ENCODE results near the gene TMEM120B. TPM values are rescaled to one million over a fixed set of nuclear protein-coding genes. Genes with fewer than 3 reads are reported as not detected.

TMEM120B gene
- total RNA-seq, 1 donor from 2014 or later: 14.1 TPM

DNA sequence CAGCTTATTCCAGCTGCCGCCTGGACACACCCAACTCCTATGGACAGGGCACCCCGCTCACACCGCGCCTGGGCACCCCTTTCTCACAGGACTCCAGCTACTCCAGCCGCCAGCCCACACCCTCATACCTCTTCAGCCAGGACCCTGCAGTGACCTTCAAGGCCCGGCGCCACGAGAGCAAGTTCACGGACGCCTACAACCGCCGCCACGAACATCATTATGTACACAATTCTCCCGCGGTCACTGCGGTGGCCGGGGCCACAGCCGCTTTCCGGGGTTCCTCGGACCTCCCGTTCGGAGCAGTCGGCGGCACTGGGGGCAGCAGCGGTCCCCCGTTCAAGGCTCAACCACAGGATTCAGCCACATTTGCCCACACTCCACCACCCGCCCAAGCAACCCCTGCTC, 97.2 kb downstream of the TMEM120B start:
- Mint-ChIP-seq H3K4me3 (ENCODE audit: low read depth) (peak overlapping the region; percentile 8), H3K27me3 (ENCODE audit: low read depth) (no peaks in the 10 kb centered on the region), H3K27ac (no peak overlapping the region), H3K9me3 (no peaks in the 10 kb centered on the region), H3K36me3 (ENCODE audit: low read depth) (peaks cover 63% of the 10 kb centered on the region), H3K4me1 (ENCODE audit: low read depth) (peaks cover 37% of the 10 kb centered on the region)
- DNase-seq (ENCODE audit: low spot score): no peak
- intact Hi-C loops (cut with micrococcal nuclease): loop anchor here (5.0 to 10.0 kb wide), 3 partner anchors 32 to 695 kb away; partner anchors contain the start of gene ZCCHC8

DNA sequence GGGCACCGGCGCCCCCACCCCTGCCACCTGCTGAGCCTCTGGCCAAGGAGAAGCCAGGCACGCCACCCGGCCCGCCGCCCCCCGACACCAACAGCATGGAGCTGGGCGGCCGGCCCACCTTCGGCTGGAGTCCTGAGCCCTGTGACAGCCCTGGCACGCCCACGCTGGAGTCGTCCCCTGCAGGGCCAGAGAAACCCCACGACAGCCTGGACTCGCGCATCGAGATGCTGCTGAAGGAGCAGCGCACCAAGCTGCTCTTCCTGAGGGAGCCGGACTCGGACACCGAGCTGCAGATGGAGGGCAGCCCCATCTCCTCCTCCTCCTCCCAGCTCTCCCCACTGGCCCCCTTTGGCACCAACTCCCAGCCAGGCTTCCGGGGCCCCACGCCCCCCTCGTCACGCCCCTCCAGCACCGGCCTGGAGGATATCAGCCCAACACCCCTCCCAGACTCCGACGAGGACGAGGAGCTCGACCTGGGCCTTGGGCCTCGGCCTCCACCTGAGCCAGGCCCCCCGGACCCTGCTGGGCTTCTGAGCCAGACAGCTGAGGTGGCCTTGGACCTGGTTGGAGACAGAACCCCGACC, 97.8 kb downstream of the TMEM120B start:
- peak overlapping the region; percentile 71 for H3K4me3 Mint-ChIP-seq (ENCODE audit: low read depth)
- H3K36me3 Mint-ChIP-seq (ENCODE audit: low read depth): peaks cover 69% of the 10 kb centered on the region
- no peaks in the 10 kb centered on the region for H3K27me3 Mint-ChIP-seq (ENCODE audit: low read depth)
- intact Hi-C loops (cut with micrococcal nuclease): loop anchor here (5.0 kb wide), 1 partner anchor 33 kb away; no protein-coding TSS in a partner anchor
- no peak overlapping the region for H3K27ac Mint-ChIP-seq
- no peaks in the 10 kb centered on the region for H3K9me3 Mint-ChIP-seq
- H3K4me1 Mint-ChIP-seq (ENCODE audit: low read depth): peaks cover 38% of the 10 kb centered on the region
- DNase-seq (ENCODE audit: low spot score): no peak

DNA sequence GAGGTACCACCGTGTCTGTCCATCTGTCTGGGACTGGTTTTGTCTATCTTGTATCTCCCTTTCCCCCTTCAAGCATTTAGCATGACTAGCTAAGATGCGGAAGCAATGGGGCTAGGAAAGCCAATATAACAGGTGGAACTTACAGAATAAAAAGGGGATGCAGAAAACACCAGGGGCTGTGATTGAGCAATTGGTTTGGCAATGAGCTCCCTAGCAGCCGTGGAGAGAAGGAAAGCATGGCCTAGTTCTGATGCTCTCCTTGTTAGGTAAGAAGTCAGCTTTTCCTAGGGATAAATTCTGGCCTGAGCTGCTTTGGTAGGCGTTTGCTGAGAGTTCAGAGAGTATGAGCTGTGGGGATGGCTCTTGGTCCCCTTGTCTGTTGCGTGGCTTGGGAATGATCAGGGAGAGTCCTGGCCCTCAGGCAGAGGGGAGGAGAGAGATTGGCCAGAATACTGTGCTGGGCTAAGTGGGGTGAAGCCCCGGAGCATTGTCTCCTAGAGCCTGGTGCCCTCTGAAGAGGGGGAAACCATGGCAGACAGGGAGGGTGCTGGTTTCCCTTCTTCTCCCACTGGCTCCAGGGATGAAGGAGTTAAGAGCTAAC, 98.4 kb downstream of the TMEM120B start:
- peaks cover 68% of the 10 kb centered on the region for H3K36me3 Mint-ChIP-seq (ENCODE audit: low read depth)
- H3K4me3 Mint-ChIP-seq (ENCODE audit: low read depth): peak overlapping the region; percentile 71
- no peaks in the 10 kb centered on the region for H3K9me3 Mint-ChIP-seq
- intact Hi-C loops (cut with micrococcal nuclease): loop anchor here (1.0 to 5.0 kb wide), 2 partner anchors 16 to 34 kb away; no protein-coding TSS in a partner anchor
- H3K4me1 Mint-ChIP-seq (ENCODE audit: low read depth): peaks cover 36% of the 10 kb centered on the region
- no peaks in the 10 kb centered on the region for H3K27me3 Mint-ChIP-seq (ENCODE audit: low read depth)
- DNase-seq (ENCODE audit: low spot score): no peak
- peak overlapping the region; percentile 24 for H3K27ac Mint-ChIP-seq

DNA sequence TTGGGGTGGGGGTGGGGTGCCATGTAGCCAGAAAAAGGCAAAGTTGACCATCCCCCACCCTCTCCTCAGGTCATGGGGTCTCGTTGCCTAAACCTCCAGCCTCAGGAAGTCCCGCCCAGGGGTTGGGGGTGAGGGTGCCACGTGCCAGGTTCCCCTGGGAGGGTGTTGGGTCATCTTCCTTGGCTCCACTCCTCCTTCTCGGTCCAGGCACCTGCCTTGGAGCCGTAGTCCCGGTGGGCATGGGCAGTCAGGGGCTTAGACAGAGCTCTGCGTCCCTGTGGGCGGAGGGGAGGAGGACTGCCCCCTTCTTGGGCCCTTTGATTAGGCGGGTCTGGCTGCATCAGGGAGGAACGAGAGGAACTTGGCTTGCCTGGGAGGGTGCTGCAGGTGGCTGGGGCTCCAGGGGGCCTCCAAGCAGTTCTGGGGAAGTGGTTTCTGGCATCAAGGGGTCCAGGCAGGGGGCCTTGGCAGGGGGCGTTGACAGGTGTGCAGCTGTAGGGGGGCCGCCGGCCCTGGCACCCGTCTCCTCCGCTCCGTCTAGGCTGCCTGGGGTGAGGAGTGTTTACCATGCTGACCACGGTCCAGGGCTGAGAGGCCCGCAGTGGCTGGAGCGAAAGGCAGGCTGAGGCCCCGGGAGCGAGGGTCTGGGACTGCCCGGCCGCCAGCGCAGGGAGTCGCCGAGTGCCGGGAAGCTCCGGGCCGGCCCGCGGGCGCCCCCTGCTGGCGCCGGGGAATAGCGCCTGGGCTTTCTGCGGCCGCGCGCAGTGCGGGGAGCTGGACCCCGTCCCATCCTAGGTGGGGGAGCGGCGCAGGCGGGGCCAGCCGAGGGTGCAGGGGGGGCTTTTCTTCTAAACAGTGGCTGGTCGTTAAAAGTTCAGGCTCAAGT, 99.1 kb downstream of the TMEM120B start:
- Mint-ChIP-seq H3K27ac (no peak overlapping the region), H3K27me3 (ENCODE audit: low read depth) (no peaks in the 10 kb centered on the region), H3K4me1 (ENCODE audit: low read depth) (peaks cover 31% of the 10 kb centered on the region), H3K4me3 (ENCODE audit: low read depth) (peak overlapping the region; percentile 71), H3K9me3 (no peaks in the 10 kb centered on the region), H3K36me3 (ENCODE audit: low read depth) (peaks cover 67% of the 10 kb centered on the region)
- intact Hi-C loops (cut with micrococcal nuclease): loop anchor here (1.0 to 5.0 kb wide), 3 partner anchors 7 to 34 kb away; partner anchors contain the start of gene SETD1B
- DNase-seq (ENCODE audit: low spot score): peak; percentile 62

DNA sequence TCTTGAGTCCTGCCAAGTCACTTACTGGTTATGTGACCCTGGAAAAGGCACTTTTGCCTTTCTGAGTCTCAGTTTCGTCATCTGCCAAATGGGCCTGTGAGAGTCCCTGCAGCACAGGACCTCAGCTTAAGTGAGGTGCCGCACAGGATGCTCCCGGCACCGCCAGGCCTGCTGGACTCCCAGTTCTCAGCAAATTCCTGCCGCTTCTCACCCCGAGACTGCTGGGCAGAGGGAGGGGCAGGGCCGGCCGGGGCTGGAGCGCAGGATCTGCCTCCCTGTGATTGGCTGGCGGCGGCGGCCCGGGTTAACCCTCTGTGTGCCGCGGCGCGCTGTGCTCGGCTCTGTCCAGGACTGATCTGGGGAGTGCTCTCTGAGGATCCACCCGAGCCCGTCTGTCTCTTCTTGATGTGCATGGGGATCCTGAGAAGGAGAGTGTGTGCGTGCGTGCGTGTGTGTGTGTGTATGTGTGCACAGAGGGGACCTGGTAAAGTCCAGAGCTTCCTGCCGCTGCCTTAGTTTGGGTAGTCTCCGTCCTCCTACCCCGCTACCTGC, 99.8 kb downstream of the TMEM120B start:
- intact Hi-C loops (cut with micrococcal nuclease): loop anchor here (1.0 to 5.0 kb wide), 2 partner anchors 8 to 35 kb away; partner anchors contain the start of gene SETD1B
- H3K27ac Mint-ChIP-seq: no peak overlapping the region
- H3K4me3 Mint-ChIP-seq (ENCODE audit: low read depth): peak overlapping the region; percentile 71
- no peaks in the 10 kb centered on the region for H3K27me3 Mint-ChIP-seq (ENCODE audit: low read depth)
- peaks cover 31% of the 10 kb centered on the region for H3K4me1 Mint-ChIP-seq (ENCODE audit: low read depth)
- DNase-seq (ENCODE audit: low spot score): no peak
- H3K36me3 Mint-ChIP-seq (ENCODE audit: low read depth): peaks cover 71% of the 10 kb centered on the region
- H3K9me3 Mint-ChIP-seq: no peaks in the 10 kb centered on the region

DNA sequence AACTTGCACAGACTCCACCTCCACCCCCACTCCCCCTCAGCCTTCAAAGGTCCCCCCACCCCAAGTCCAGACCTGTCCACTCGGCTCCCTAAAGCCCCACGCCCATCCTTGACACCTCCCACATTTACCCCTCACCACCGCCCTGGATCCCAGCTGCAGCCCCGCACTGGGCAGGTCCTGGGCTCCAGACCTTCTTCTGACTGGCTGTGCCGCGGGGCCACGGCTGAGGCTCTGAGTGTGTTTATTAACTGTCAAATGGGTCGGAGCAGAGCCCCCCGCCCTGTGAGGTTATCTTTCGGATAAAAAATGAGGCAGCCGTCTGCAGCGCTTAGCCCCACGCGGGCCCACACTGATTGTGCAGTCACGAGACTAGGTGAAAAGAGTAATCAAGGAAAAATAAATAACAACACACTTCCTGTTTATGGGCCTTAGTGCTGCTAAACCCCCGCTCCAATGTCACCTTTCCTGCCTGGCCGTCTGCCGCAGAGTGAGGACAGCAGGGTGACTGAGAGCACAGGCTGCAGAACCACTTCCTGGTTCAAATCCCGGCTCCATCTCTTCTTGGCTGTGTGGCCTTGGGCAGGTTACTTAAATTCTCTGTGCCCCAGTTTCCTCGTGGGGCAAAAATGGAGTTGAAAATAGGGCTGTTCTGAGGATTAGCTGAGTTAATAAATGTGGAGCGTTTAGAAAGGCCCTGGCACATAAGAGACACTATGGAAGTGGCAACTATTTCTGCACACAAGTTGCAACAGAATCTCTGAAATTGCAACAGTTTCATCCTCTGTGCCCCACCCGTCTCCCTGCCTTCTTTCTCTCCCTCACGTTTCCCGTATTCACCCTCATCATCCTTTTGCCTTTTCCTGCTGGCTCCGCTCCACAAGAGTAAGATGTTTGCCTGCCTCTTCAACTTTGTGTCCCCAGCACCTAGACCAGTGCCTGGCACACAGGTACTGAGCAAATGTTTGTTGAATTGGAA, 100.7 kb downstream of the TMEM120B start:
- no peaks in the 10 kb centered on the region for H3K27me3 Mint-ChIP-seq (ENCODE audit: low read depth)
- peaks cover 29% of the 10 kb centered on the region for H3K4me1 Mint-ChIP-seq (ENCODE audit: low read depth)
- H3K36me3 Mint-ChIP-seq (ENCODE audit: low read depth): peaks cover 76% of the 10 kb centered on the region
- no peaks in the 10 kb centered on the region for H3K9me3 Mint-ChIP-seq
- peak overlapping the region; percentile 71 for H3K4me3 Mint-ChIP-seq (ENCODE audit: low read depth)
- peak overlapping the region; percentile 38 for H3K27ac Mint-ChIP-seq
- intact Hi-C loops (cut with micrococcal nuclease): loop anchor here (1.0 to 5.0 kb wide), 2 partner anchors 9 to 36 kb away; partner anchors contain the start of gene SETD1B
- DNase-seq (ENCODE audit: low spot score): no peak

DNA sequence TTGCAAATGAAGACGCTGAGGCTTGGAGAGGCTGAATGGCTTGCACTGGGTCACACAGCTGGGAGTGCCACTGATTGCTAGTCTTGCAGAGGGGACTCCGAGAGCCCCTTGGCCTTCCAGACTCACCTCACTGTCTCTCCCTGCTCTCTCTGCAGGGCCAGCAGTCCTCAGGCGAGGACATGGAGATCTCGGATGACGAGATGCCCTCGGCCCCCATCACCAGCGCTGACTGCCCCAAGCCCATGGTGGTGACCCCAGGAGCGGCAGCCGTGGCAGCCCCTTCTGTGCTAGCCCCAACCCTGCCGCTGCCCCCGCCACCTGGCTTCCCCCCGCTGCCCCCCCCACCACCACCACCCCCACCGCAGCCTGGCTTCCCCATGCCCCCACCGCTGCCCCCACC, 101.4 kb downstream of the TMEM120B start:
- intact Hi-C loops (cut with micrococcal nuclease): loop anchor here (5.0 kb wide), 1 partner anchor 37 kb away; no protein-coding TSS in a partner anchor
- Mint-ChIP-seq H3K36me3 (ENCODE audit: low read depth) (peaks cover 71% of the 10 kb centered on the region), H3K27ac (no peak overlapping the region), H3K4me1 (ENCODE audit: low read depth) (peaks cover 29% of the 10 kb centered on the region), H3K9me3 (no peaks in the 10 kb centered on the region), H3K27me3 (ENCODE audit: low read depth) (no peaks in the 10 kb centered on the region), H3K4me3 (ENCODE audit: low read depth) (no peak overlapping the region)
- no peak for DNase-seq (ENCODE audit: low spot score)

DNA sequence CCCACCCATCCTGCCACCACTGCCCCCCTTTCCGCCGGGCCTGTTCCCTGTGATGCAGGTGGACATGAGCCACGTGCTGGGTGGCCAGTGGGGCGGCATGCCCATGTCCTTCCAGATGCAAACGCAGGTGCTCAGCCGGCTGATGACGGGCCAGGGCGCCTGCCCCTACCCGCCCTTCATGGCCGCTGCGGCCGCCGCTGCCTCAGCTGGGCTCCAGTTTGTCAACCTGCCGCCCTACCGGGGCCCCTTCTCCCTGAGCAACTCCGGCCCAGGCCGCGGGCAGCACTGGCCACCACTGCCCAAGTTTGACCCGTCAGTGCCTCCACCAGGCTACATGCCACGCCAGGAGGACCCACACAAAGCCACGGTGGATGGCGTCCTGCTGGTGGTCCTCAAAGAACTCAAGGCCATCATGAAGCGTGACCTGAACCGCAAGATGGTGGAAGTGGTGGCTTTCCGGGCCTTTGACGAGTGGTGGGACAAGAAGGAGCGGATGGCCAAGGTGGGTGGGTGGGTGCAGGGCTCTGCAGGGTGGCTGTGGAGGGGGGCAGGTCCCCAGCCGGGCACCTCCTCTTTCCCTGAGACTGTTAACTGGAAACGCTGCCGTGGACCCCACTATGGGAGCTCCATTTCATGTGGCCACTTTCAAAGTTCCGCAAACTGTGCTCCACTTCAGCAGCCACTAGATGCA, 102.0 kb downstream of the TMEM120B start:
- intact Hi-C loops (cut with micrococcal nuclease): loop anchor here (5.0 kb wide), 1 partner anchor 37 kb away; no protein-coding TSS in a partner anchor
- peaks cover 70% of the 10 kb centered on the region for H3K36me3 Mint-ChIP-seq (ENCODE audit: low read depth)
- peaks cover 28% of the 10 kb centered on the region for H3K4me1 Mint-ChIP-seq (ENCODE audit: low read depth)
- no peak for DNase-seq (ENCODE audit: low spot score)
- no peak overlapping the region for H3K27ac Mint-ChIP-seq
- no peaks in the 10 kb centered on the region for H3K27me3 Mint-ChIP-seq (ENCODE audit: low read depth)
- H3K4me3 Mint-ChIP-seq (ENCODE audit: low read depth): no peak overlapping the region
- H3K9me3 Mint-ChIP-seq: no peaks in the 10 kb centered on the region

DNA sequence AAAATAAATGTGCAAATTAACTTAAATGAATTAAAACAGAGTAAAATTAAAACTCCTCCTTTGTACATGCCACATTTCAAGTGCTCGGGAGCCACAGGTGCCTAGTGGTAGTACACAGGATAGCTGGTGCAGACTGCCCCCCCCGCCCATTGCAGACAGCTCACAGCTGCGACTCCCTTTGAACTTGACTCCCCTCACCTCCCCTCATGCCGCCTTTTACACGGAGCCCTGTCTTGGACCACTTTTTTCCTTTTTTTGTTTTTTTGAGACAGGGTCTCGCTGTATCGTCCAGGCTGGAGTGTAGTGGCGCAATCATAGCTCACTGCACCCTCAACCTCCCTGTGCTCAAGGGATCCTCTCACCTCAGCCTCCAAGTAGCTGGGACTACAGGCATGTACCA, 102.7 kb downstream of the TMEM120B start:
- Mint-ChIP-seq H3K9me3 (no peaks in the 10 kb centered on the region), H3K36me3 (ENCODE audit: low read depth) (peaks cover 67% of the 10 kb centered on the region), H3K27me3 (ENCODE audit: low read depth) (no peaks in the 10 kb centered on the region), H3K27ac (no peak overlapping the region), H3K4me3 (ENCODE audit: low read depth) (no peak overlapping the region), H3K4me1 (ENCODE audit: low read depth) (peaks cover 28% of the 10 kb centered on the region)
- intact Hi-C loops (cut with micrococcal nuclease): no loop called here
- no peak for DNase-seq (ENCODE audit: low spot score)

DNA sequence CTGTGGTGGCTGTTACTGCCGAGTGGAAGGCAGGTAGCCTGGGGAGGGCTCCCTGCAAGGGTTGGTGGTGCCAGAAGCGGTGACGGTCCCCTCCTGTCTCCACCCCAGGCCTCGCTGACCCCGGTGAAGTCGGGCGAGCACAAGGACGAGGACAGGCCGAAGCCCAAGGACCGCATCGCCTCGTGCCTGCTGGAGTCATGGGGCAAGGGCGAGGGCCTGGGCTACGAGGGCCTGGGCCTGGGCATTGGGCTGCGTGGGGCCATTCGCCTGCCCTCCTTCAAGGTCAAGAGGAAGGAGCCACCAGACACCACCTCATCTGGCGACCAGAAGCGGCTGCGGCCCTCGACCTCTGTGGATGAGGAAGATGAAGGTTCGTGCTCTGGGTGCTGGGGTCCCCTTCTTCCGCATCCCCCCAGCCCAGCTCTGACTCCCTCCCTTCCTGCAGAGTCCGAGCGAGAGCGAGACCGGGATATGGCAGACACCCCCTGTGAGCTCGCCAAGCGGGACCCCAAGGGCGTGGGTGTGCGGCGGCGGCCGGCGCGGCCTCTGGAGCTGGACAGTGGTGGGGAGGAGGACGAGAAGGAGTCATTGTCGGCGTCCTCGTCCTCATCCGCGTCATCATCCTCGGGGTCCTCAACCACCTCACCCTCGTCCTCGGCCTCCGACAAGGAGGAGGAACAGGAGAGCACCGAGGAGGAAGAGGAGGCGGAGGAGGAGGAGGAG, 104.5 kb downstream of the TMEM120B start:
- no peaks in the 10 kb centered on the region for H3K9me3 Mint-ChIP-seq
- intact Hi-C loops (cut with micrococcal nuclease): no loop called here
- peaks cover 16% of the 10 kb centered on the region for H3K4me1 Mint-ChIP-seq (ENCODE audit: low read depth)
- no peak for DNase-seq (ENCODE audit: low spot score)
- H3K27me3 Mint-ChIP-seq (ENCODE audit: low read depth): no peaks in the 10 kb centered on the region
- no peak overlapping the region for H3K4me3 Mint-ChIP-seq (ENCODE audit: low read depth)
- peaks cover 63% of the 10 kb centered on the region for H3K36me3 Mint-ChIP-seq (ENCODE audit: low read depth)
- H3K27ac Mint-ChIP-seq: no peak overlapping the region

DNA sequence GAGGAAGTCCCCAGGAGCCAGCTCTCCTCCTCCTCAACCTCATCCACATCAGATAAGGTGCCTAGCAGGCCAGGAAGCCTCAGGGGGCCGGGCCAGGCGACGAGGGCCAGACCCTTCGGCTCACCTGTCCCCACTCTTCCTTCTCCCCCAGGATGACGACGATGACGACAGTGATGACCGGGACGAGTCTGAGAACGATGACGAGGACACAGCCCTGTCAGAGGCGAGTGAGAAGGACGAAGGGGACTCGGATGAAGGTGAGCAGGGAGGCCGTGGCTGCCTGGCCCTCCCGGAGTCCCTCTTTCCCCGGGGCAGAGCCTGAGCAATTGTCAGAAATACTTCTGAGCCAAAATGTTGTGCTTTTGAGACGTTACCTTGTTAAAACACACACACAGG, 105.1 kb downstream of the TMEM120B start:
- Mint-ChIP-seq H3K27me3 (ENCODE audit: low read depth) (no peaks in the 10 kb centered on the region), H3K36me3 (ENCODE audit: low read depth) (peaks cover 58% of the 10 kb centered on the region), H3K4me3 (ENCODE audit: low read depth) (no peak overlapping the region), H3K27ac (no peak overlapping the region), H3K4me1 (ENCODE audit: low read depth) (peaks cover 11% of the 10 kb centered on the region), H3K9me3 (no peaks in the 10 kb centered on the region)
- intact Hi-C loops (cut with micrococcal nuclease): no loop called here
- no peak for DNase-seq (ENCODE audit: low spot score)
